Mesenchymal stem cell (in vitro differentiated cells and primary cell): ENCODE measurements around the gene OTOF.
A peak's percentile ranks its signal among the peaks of the same experiment; 100 is the strongest.

Source experiments
- DNase-seq: peaks from one replicate; pipeline ENCODE4 v3.0.0-alpha.2; 2013
- H2AFZ ChIP-seq: one replicate; pipeline ENCODE4 v1.6.1; 2013; ENCODE audit warnings: low read depth, mild to moderate bottlenecking, control low read depth, inconsistent platforms, low read length, moderate library complexity
- H2AK5ac ChIP-seq: 2 replicates; pipeline ENCODE4 v1.6.1; 2013; ENCODE audit warnings: low read length, moderate library complexity, mild to moderate bottlenecking, inconsistent platforms; ENCODE audit not compliant: severe bottlenecking
- H2BK120ac ChIP-seq: one replicate; pipeline ENCODE4 v1.6.1; 2013; ENCODE audit warnings: low read depth, mild to moderate bottlenecking, inconsistent platforms, low read length, moderate library complexity
- H2BK12ac ChIP-seq, 2 experiments: one replicate each; pipeline ENCODE4 v1.6.1; 2013; ENCODE audit warnings: inconsistent platforms in 2 of 2, low read length in 2 of 2, mild to moderate bottlenecking in 2 of 2, moderate library complexity in 2 of 2, control low read depth in 1 of 2
- H2BK15ac ChIP-seq: one replicate; pipeline ENCODE4 v1.6.1; 2013; ENCODE audit warnings: mild to moderate bottlenecking, low read depth, inconsistent platforms; ENCODE audit not compliant: poor library complexity, severe bottlenecking
- H2BK5ac ChIP-seq: 2 replicates; pipeline ENCODE4 v1.6.1; 2013; ENCODE audit warnings: low read depth, mild to moderate bottlenecking, low read length, control low read depth, inconsistent platforms; ENCODE audit not compliant: poor library complexity, severe bottlenecking
- H3K14ac ChIP-seq, 2 experiments: one replicate each; pipeline ENCODE4 v1.6.1; 2013; ENCODE audit warnings: inconsistent platforms in 2 of 2, low read length in 2 of 2, control low read depth in 1 of 2, mild to moderate bottlenecking in 1 of 2, moderate library complexity in 1 of 2
- H3K18ac ChIP-seq, 2 experiments: one replicate each; pipeline ENCODE4 v1.6.1; 2013; ENCODE audit warnings: inconsistent platforms in 2 of 2, low read length in 2 of 2, control low read depth in 1 of 2, low read depth in 1 of 2, mild to moderate bottlenecking in 1 of 2
- H3K23ac ChIP-seq, 2 experiments: one replicate each; pipeline ENCODE4 v1.6.1; 2013; ENCODE audit warnings: inconsistent platforms in 2 of 2, low read length in 2 of 2, mild to moderate bottlenecking in 2 of 2, moderate library complexity in 2 of 2, control low read depth in 1 of 2
- H3K27ac ChIP-seq: 2 replicates; pipeline ENCODE4 v1.5.1; 2013; ENCODE audit warnings: mild to moderate bottlenecking, moderate library complexity, low read length, control low read depth, inconsistent platforms; ENCODE audit not compliant: poor library complexity, severe bottlenecking
- H3K27me3 ChIP-seq, 2 experiments: 2 replicates each; pipeline versions ENCODE4 v1.6.1 to v1.7.0; 2013; ENCODE audit warnings: low read length in 2 of 2, mild to moderate bottlenecking in 2 of 2, moderate library complexity in 2 of 2, control low read depth in 1 of 2, inconsistent platforms in 1 of 2; ENCODE audit not compliant: control insufficient read depth in 1 of 2, insufficient read depth in 1 of 2
- H3K36me3 ChIP-seq, 2 experiments: 2 replicates each; pipeline versions ENCODE4 v1.6.1 to v1.7.0; 2013; ENCODE audit warnings: low read length in 2 of 2, control low read depth in 1 of 2, inconsistent platforms in 1 of 2, low read depth in 1 of 2, mild to moderate bottlenecking in 1 of 2; ENCODE audit not compliant: insufficient read depth in 2 of 2, control insufficient read depth in 1 of 2
- H3K4ac ChIP-seq, 2 experiments: one replicate each; pipeline ENCODE4 v1.6.1; 2013; ENCODE audit warnings: inconsistent platforms in 2 of 2, low read length in 2 of 2, mild to moderate bottlenecking in 2 of 2, moderate library complexity in 2 of 2, control low read depth in 1 of 2, low read depth in 1 of 2
- H3K4me1 ChIP-seq: 2 replicates; pipeline ENCODE4 v1.6.1; 2013; ENCODE audit warnings: low read depth, low read length, control low read depth; ENCODE audit not compliant: control insufficient read depth, insufficient read depth
- H3K4me2 ChIP-seq: 2 replicates; pipeline ENCODE4 v1.6.1; 2013; ENCODE audit warnings: low read length, mild to moderate bottlenecking, inconsistent platforms; ENCODE audit not compliant: poor library complexity, severe bottlenecking
- H3K4me3 ChIP-seq, 2 experiments: 2 replicates each; pipeline versions ENCODE4 v1.5.1 to v1.7.0; 2013; ENCODE audit warnings: low read length in 2 of 2, mild to moderate bottlenecking in 2 of 2, control low read depth in 1 of 2, low read depth in 1 of 2; ENCODE audit not compliant: insufficient read depth in 1 of 2
- H3K79me1 ChIP-seq: replicated peaks from 2 replicates; pipeline ENCODE4 v1.6.1; 2013; ENCODE audit warnings: mild to moderate bottlenecking, control low read depth, low read length, inconsistent platforms; ENCODE audit not compliant: poor library complexity, severe bottlenecking
- H3K9ac ChIP-seq: 2 replicates; pipeline ENCODE4 v1.7.0; 2013; ENCODE audit warnings: mild to moderate bottlenecking, low read length, moderate library complexity
- H3K9me3 ChIP-seq: 2 replicates; pipeline ENCODE4 v1.7.0; 2013; ENCODE audit warnings: mild to moderate bottlenecking, low read length; ENCODE audit not compliant: control insufficient read depth
- H4K8ac ChIP-seq: one replicate; pipeline ENCODE4 v1.6.1; 2013; ENCODE audit warnings: inconsistent platforms, mild to moderate bottlenecking, low read length, moderate library complexity
- H4K91ac ChIP-seq: one replicate; pipeline ENCODE4 v1.6.1; 2013; ENCODE audit warnings: mild to moderate bottlenecking, low read length, inconsistent platforms
- WGBS: methylation state at CpG from one replicate; pipeline ENCODE4 v1.1.7; 2013; ENCODE audit warnings: mixed read lengths; 5-methylcytosine and 5-hydroxymethylcytosine counted together

Gene OTOF

GRCh38 chr2:26488463-26489212, 10.7 kb upstream of the OTOF start:
- Histone ChIP-seq H3K9me3 (no peaks in the 10 kb centered on the region), H3K4me3 (no peak overlapping the region), H3K36me3 (no peaks in the 10 kb centered on the region), H3K18ac (no peak overlapping the region), H4K91ac (no peak overlapping the region), H4K8ac (no peak overlapping the region), H3K4me1 (no peaks in the 10 kb centered on the region), H2BK15ac (no peak overlapping the region), H3K9ac (no peak overlapping the region), H2AK5ac (no peak overlapping the region), H3K27me3 (peaks cover 69 to 71% of the 10 kb centered on the region in 2 experiments), H2BK120ac (no peak overlapping the region), H3K14ac (peak overlapping the region in 1 of 2 experiments; percentile 31), H3K4me2 (no peak overlapping the region), H2BK5ac (no peak overlapping the region), H2BK12ac (no peak overlapping the region), H3K27ac (no peak overlapping the region), H2AFZ (no peak overlapping the region), H3K23ac (no peak overlapping the region), H3K79me1 (no peaks in the 10 kb centered on the region), H3K4ac (no peak overlapping the region)
- DNase-seq: no peak
- WGBS: 84% methylated on average over 20 of the region's 20 CpGs

DNA sequence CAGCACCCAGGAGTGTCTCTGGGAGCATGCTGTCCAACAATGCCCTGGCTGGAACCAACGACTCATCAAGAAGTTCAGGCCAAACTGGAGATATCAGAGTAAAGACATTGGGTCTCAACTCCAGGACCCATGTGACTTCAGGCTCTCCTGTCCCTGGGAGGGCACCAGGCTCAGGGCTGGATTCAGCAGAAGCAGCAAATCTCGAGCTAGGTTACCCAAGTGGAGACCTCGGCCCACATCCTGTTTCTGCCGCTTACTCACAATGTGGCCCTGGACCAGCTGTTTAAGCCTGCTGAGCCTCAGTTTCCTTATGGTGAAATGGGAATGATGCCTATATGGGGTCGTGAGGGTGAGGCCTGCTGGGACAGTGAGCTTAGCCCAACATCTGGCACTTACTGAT, 9.3 kb upstream of the OTOF start:
- 82% methylated on average over 5 of the region's 5 CpGs for whole genome bisulfite sequencing
- DNase-seq: no peak

GRCh38 chr2:26486789-26487188, 8.9 kb upstream of the OTOF start:
- no peak overlapping the region for H3K4me3 ChIP-seq
- no peak overlapping the region for H2BK15ac ChIP-seq
- H2AK5ac ChIP-seq: no peak overlapping the region
- H3K9ac ChIP-seq: no peak overlapping the region
- no peaks in the 10 kb centered on the region for H3K9me3 ChIP-seq
- H3K27ac ChIP-seq: no peak overlapping the region
- H4K8ac ChIP-seq: no peak overlapping the region
- H3K23ac ChIP-seq: no peak overlapping the region
- no peak overlapping the region for H3K14ac ChIP-seq
- H2BK5ac ChIP-seq: no peak overlapping the region
- no peak overlapping the region for H2BK120ac ChIP-seq
- peaks cover 6% of the 10 kb centered on the region for H3K4me1 ChIP-seq
- H3K36me3 ChIP-seq: no peaks in the 10 kb centered on the region
- no peak overlapping the region for H3K18ac ChIP-seq
- H3K4me2 ChIP-seq: no peak overlapping the region
- DNase-seq: no peak
- no peaks in the 10 kb centered on the region for H3K79me1 ChIP-seq
- no peak overlapping the region for H2BK12ac ChIP-seq
- H4K91ac ChIP-seq: no peak overlapping the region
- H3K4ac ChIP-seq: no peak overlapping the region
- 92% methylated on average over 2 of the region's 3 CpGs for WGBS
- H3K27me3 ChIP-seq: peaks cover 65 to 79% of the 10 kb centered on the region in 2 experiments
- no peak overlapping the region for H2AFZ ChIP-seq

More for the DNA sequence above, 9.3 kb upstream of the OTOF start:
- Histone ChIP-seq H3K9ac (no peak overlapping the region), H2AFZ (no peak overlapping the region), H4K91ac (no peak overlapping the region), H3K4me2 (no peak overlapping the region), H3K4me3 (no peak overlapping the region), H4K8ac (no peak overlapping the region), H3K18ac (no peak overlapping the region), H2AK5ac (no peak overlapping the region), H3K4ac (no peak overlapping the region), H2BK120ac (no peak overlapping the region), H3K27me3 (peaks cover 69 to 80% of the 10 kb centered on the region in 2 experiments), H3K4me1 (peaks cover 6% of the 10 kb centered on the region), H3K9me3 (no peaks in the 10 kb centered on the region), H3K27ac (no peak overlapping the region), H3K23ac (no peak overlapping the region), H3K14ac (no peak overlapping the region), H3K36me3 (no peaks in the 10 kb centered on the region), H2BK15ac (no peak overlapping the region), H3K79me1 (no peaks in the 10 kb centered on the region), H2BK5ac (no peak overlapping the region), H2BK12ac (no peak overlapping the region)

DNA sequence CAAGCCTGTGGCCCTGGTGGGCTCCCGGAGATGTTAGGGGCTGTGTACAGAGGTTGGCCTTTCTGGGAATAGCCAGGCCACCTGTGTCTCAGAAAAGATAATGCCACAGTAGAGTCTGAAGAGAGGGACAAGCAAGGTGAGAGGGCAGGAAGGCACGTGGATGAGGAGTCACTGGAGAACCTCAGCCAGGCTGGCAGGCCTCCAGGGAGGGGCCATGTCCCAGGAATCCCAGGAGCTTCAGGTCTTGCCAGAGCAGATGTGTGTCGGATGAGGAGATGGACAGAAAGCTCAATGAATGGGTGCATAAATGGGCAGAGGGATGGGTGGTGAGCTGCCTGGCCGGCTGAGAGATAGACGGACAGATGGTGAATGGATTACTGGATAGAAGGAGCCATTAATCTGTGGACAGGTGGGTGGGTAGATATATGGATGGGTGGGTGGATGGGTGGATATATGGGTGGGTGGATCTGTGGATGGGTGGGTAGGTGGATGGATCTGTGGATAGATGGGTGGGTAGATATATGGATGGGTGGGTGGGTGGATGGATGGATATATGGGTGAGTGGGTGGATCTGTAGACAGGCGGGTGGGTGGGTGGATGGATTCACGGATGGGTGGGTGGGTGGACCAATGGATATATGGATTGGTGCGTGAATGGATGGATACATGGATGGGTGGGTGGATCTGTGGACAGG, 7.9 kb upstream of the OTOF start:
- Histone ChIP-seq H3K9me3 (no peaks in the 10 kb centered on the region), H3K9ac (no peak overlapping the region), H3K14ac (no peak overlapping the region), H2BK120ac (no peak overlapping the region), H4K8ac (no peak overlapping the region), H2BK15ac (no peak overlapping the region), H2AFZ (no peak overlapping the region), H4K91ac (no peak overlapping the region), H3K27ac (no peak overlapping the region), H3K79me1 (no peaks in the 10 kb centered on the region), H3K27me3 (peaks cover 56 to 73% of the 10 kb centered on the region in 2 experiments), H3K4me2 (no peak overlapping the region), H3K36me3 (no peaks in the 10 kb centered on the region), H3K18ac (no peak overlapping the region), H3K4me3 (no peak overlapping the region), H2BK5ac (no peak overlapping the region), H3K4me1 (peaks cover 6% of the 10 kb centered on the region), H3K23ac (no peak overlapping the region), H2BK12ac (no peak overlapping the region), H2AK5ac (no peak overlapping the region), H3K4ac (no peak overlapping the region)
- DNase-seq: no peak
- 67% methylated on average over 8 of the region's 8 CpGs for WGBS
